ENCODE data around the gene AHSG.
A peak's percentile ranks its signal among the peaks of the same experiment; 100 is the strongest.
"Not testable (repeated sequence)": the region's sequence is repeated elsewhere in the genome, so short reads cannot be mapped to it uniquely, and the experiment has no call there.

AHSG gene

GRCh38 chr3:186612721-186613636, at the start of gene AHSG:
TSS of gene AHSG (plus strand) at chr3:186613060. CDS start at chr3:186613142, 82 bp downstream.
- no peak for DNase-seq

GRCh38 chr3:186564586-186564985, 48.3 kb upstream of the AHSG start:
- no peak for DNase-seq

- no peak for DNase-seq
Observed at GRCh38 chr3:186566772-186567071, 46.1 kb upstream of the AHSG start.

- DNase-seq, result peak; percentile 92
Observed at GRCh38 chr3:186567072-186567921, 45.6 kb upstream of the AHSG start, which contains the start of gene TBCCD1. TSS of gene TBCCD1 (minus strand) at chr3:186567339. CDS start at chr3:186564329, 3,010 bp downstream.

- not testable (repeated sequence) for DNase-seq
Observed at GRCh38 chr3:186569361-186569760, 43.5 kb upstream of the AHSG start.

- no peak for DNase-seq
Observed at GRCh38 chr3:186569779-186570095, 43.1 kb upstream of the AHSG start.

- peak; percentile 99 for DNase-seq
Observed at GRCh38 chr3:186570096-186570940, 42.5 kb upstream of the AHSG start, which contains the start of gene DNAJB11. TSS of gene DNAJB11 (plus strand) at chr3:186570720. CDS start at chr3:186570898, 178 bp downstream.

GRCh38 chr3:186570941-186571643, 41.8 kb upstream of the AHSG start:
- no peak for DNase-seq

- DNase-seq, result no peak
Observed at GRCh38 chr3:186571644-186572013, 41.2 kb upstream of the AHSG start.

GRCh38 chr3:186577521-186577920, 35.3 kb upstream of the AHSG start:
- no peak for DNase-seq

- no peak for DNase-seq
Observed at GRCh38 chr3:186580785-186581184, 32.1 kb upstream of the AHSG start.

GRCh38 chr3:186582541-186582940, 30.3 kb upstream of the AHSG start:
- DNase-seq, result no peak

GRCh38 chr3:186583831-186584230, 29.0 kb upstream of the AHSG start:
- DNase-seq, result no peak

GRCh38 chr3:186586245-186586644, 26.6 kb upstream of the AHSG start:
- not testable (repeated sequence) for DNase-seq

- no peak for DNase-seq
Observed at GRCh38 chr3:186587183-186587582, 25.7 kb upstream of the AHSG start.

GRCh38 chr3:186588632-186589031, 24.2 kb upstream of the AHSG start:
- no peak for DNase-seq

GRCh38 chr3:186589121-186589520, 23.7 kb upstream of the AHSG start:
- no peak for DNase-seq

- DNase-seq, result no peak
Observed at GRCh38 chr3:186589856-186590579, 22.8 kb upstream of the AHSG start.

- DNase-seq, result no peak
Observed at GRCh38 chr3:186590580-186591295, 22.1 kb upstream of the AHSG start.

- DNase-seq, result no peak
Observed at GRCh38 chr3:186592682-186593081, 20.2 kb upstream of the AHSG start.

GRCh38 chr3:186593862-186594261, 19.0 kb upstream of the AHSG start:
- DNase-seq, result no peak
